ENCODE results near the gene RPS6KA4.

The RPS6KA4 gene

GRCh38 chr11:64369440-64370421 lies 10.8 kb downstream of the RPS6KA4 start:
- no peak for DNase-seq

GRCh38 chr11:64371201-64371600 lies 12.2 kb downstream of the RPS6KA4 start:
- DNase-seq, result no peak

GRCh38 chr11:64372021-64372420 lies 13.1 kb downstream of the RPS6KA4 start:
- DNase-seq, result no peak

DNA sequence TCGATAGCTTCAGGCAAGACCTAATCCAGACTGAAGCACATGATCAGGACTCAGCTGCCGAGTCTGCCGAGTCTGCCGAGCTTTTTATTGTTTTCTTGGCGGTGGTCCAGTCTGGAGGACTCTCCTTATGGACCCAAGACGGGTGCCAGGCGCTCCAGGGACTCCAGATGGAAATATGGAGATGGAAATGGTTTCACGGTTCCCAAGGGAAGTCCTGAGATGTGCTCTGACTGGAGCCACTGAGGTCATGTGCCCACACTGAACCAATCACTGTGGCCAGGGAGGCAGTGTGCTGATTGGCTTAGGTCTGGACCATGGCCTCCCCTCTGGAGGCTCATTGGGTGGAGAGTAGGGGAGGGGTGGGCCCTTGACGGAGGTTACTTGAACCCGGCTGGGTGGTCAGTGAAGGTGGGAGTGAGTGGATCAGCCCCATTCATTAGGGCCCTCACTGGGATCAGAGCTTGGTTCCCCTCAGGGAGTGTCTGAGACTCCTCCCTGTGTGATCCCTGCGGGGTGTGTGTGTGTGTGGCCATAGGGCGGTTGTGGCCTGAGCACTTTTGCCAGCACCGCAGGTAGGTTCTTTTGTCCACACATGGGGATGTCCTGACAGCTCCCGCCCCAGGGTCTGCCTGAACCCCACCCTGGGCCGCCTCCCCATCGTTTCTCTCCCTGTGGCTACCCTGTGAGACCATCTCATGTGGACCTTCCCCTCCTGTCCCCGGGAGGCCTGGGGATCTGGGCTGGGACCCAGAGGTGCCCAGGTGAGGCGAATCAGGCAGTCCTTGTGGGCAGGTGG lies 14.0 kb downstream of the RPS6KA4 start:
- peak; percentile 91 for DNase-seq

DNA sequence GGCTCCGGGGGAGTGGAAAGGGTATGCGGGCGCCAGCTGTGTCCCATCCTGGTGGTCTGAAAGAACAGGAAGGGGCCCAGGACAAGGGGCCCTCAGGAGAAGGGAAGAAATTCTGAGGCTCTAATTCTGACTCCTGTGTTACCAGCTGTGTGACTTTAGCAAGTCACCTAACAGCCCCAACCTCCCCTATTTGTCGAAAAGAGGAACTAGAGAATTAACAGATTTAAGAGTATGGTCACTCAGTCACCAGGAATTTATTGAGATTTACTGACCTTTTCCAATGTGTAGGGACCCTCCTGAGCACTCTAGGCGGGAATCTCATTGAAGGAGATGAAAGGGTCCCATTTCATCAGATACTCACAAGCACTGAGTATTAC lies 14.6 kb downstream of the RPS6KA4 start:
- DNase-seq, result no peak

DNA sequence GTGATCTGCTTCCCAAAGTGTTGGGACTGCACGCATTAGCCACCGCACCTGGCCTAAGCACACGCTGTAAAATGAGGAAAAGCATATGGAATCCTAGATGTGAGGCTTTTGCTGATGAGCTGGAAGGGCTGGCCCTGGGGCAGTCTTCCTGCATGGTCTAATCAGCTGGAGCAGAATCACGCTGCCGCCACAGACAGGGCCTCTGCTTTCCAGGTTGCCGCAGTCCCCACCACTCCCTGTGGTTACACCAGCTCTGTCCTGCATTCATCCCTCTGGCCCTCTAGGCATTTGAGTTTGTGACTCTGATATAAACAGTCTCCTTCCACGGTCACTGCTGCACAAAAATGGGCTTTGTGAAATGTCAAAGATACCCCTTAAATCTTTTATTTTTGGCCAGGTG lies 17.1 kb downstream of the RPS6KA4 start:
- DNase-seq, result no peak

DNA sequence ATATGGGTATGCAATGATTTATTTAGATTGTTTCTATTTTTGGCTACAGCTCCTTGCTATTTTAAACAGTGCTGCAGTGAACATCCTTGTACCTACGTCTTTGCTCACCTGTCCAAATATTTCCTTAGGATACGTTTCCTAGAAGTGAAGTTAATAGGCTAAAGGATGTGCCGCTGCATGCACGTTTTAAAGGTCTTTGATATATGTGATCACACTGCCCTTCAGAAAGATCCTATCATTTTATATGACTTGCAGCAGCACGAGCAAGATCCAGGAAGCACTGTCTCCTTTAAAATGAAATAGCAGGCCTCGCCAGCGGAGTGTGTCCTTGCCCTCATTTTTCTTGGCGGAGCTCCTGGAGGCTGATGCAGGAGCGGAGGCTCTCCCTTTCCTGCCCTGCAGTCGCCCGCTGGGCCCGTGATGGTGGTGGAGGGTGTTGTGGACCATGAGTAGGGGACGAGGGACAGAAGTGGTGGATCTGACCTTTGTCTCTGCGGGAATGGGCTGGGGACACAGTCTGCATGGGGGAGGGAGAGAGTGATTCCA lies 19.4 kb downstream of the RPS6KA4 start:
- DNase-seq, result no peak

- no peak for DNase-seq
These were observed 20.2 kb downstream of the RPS6KA4 start for GRCh38 chr11:64379160-64379559.

- no peak for DNase-seq
These were observed 21.1 kb downstream of the RPS6KA4 start for GRCh38 chr11:64379817-64380709.

DNA sequence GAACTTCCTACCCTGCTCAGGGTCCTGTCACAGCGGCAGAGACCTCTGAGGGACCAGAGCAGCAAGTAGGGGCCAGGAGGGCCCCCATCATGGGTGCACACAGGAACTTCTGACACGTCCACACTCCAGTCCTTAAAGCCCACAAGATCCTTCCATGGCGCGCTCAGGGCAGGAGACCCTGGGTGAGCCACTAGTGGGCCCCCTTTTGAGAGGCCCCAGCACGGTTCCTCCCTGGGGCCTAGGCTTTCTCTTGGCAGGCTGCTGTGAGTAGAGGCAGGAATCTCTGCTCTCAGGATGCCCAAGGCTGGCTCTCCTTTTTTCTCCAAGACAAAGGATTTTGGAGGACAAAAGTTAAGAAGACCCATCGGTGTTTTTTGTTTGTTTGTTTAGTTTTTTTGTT lies 22.4 kb downstream of the RPS6KA4 start:
- no peak for DNase-seq

GRCh38 chr11:64382047-64382446 lies 23.1 kb downstream of the RPS6KA4 start:
- DNase-seq, result no peak

DNA sequence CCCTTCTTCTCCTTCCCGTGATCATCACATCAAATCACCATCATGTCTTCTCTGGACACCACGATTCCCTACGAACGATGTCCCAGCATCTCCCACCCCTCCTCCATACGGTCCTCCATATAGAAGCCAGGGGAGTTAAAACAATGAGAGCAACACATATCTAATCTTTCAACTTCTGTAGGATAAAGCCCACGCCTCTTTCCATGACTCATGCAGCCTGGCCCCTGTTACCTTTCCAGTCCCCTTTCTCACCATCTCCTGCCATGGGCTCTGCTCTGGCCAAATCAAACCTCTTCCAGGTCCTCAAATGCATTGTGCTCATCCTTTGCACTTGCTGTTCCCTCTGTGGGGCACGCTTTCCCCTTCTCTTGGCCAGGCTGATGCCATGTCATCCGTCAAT lies 23.6 kb downstream of the RPS6KA4 start:
- DNase-seq, result no peak

DNA sequence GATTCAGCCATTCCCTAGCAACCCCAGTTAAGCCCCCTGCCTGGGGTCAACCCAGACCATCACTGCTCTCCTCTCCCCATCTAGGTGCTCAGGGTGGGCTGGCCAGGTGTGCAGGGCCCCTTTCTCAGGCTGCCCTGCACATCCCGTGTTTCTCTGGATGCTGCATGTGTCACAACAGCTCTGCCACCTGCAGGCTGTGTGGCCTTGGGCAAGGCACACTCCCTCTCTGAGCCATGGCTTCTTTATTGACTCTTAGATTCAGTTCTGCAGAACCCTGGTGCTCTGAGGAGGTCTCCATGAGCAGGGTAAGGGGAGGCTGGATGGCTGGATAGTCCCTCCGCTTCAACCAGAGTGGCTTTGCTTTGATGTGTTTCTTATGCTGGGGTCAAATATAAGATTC lies 24.6 kb downstream of the RPS6KA4 start:
- DNase-seq, result no peak

DNA sequence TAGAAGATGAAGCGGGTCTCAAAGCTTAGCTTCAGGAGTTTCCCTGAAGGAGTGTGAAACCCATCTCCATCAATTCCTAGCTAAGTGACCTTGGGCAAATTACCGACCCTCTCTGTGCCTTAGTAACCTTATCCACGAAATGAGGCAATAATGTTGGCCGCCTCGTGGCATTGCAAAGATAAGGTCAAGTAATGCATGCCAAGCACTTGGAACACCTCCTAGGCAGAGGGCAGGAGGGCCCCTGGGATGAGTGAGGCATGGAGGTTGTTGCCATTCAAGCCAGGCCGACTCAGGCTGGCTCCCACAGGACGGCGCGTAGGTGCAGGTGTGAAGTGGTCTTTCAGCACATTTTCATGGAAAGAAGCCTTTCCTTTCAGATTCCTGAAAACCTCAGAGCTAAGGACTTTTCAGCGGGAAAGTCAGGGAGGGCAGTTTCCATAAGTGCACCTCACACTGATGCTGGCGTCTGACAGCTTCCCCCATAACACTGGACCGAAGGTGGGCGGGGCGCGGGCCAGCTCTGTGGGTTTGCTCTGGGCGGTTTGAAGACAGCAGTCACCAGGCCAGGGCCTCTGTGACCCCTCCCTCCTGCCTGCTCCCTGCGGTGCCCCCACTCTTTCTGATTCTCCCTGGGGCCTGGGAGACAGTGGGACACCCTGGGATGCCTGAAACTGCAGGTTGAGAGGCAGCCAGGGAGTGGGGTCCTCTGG lies 25.2 kb downstream of the RPS6KA4 start:
- DNase-seq, result no peak

DNA sequence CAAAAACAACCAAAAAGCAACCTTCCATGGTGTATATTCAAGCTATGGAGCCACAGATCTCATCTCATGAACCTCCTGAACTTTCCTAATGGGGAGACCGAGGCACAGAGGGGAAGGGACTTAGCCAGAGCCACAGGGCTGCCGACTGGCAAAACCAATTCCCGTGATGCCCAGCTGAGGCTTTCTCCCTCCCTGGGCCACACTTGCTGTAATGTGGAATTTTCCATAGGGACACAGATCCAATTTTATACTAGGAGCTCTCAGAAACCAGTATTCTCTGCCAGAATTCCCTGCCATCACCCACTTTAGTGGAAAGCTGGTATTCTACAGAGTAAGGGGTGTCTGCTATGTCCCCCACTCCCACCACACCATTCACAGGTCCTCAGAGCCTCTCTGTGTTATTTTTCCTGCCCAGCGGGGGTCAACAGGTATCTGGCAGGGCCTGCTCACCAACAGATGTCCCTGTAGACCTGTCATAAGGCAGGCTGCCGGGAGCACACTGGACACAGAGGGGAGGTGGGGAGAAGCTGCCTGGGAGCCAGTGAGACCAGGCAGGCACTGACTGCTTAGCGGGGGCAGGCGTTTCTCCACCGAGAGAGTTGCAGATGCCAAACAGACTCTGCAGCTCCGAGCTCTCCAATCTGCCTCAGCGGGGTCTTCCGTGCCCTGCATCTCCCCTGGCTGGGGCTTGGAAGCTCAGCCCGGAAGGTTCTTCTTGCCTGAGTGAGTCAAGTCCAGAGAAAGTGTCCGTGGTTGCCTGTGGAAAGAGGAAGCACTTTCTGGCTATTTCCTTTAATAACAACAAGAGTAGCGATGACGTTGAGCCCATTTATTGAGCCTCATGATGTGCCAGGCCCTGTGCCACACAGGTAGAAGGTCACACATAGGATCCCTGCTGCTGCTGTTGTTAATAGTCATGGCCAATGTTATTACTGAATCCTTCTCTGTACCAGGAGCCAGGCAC lies 26.3 kb downstream of the RPS6KA4 start:
- DNase-seq, result no peak

DNA sequence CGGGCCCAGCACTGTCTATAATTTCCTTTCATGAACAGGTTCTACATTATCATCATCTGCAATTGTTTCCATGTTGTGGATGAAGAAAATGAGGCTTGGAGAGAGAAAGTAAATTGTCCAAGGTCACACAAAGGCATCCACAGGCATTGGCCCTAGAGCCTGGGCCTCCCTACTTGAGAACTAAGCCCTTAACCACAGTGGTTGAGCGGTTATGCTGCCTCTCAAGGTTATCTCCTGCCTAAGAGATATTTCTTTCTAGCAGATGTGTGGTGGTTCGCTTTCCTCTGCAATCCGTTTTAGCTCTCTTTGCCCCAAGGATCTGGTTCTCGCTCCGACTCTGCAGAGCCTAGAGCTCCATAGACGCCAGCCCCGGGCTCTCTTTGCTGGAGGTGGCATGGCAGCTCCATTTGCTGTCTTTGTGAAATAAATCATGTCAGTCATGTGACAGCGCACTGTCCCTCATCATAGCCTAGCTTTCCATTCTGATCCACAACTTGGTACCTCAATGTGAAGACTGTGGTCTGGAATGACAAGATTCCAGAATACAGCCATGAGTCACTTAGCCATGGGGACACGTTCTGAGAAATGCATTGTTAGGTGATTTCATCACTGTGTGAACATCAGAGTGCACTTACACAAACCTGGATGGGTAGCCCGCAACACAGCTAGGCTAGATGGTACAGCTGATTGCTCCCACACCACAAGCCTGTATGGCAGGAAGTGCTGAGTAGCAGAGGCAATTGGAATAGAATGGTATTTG lies 27.2 kb downstream of the RPS6KA4 start:
- peak; percentile 22 for DNase-seq

DNA sequence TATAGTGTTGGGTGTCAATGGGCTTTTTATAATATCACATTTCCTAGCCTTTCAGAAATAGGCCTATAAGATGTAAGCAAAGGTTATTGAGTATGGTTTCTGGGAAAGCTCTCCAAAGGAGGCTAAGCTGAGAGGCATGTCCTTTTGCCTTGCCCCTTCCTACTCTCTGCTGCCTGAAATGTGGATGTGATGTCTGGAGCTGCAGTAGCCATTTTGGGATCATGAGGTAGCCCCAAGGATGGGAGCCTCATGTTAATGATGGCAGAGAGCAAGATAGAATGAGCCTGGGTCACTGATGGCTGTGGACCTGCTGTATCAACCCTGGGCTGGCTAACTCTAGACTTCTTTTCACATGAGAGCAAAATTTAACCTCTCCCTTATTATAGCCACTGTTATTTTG lies 29.0 kb downstream of the RPS6KA4 start:
- no peak for DNase-seq

DNA sequence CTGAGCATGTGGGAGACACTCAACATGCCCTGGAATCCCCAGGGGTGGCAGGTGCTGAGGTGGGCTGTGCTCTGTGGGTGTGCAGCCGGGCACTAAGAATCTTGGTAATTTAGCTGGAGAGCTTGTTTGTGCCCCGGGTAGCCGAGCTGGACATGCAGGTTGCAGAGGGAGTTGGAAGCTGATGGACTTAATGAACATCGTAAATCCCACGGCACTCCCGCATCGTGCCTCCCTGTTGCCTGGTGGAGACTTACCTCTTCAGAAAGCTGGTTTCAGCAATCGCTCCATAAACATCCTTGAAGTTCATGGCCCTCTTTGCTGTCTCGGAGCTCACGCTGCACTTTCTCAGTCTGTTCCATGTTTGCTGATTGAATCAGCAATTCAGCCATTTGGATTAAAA lies 29.9 kb downstream of the RPS6KA4 start:
- no peak for DNase-seq

DNA sequence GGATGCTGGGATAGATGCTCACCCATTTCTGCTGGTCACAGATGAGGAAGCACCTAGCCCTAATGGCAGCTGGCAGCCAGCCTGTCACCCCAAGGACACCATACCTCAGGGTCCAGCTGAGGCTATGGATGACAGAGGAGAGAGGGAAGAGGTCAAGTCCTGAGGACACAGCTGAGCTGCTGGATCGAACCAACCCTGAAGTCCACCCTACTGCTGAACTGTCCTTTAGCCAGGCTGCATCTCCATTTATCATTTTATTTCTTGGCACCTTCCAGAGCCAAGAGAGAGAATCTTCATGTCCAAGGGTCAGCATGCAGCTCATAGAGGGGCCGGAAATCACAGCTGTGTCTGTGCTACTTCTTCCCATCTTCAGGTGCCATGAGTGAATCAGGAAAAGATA lies 30.9 kb downstream of the RPS6KA4 start:
- DNase-seq, result no peak

- no peak for DNase-seq
These were observed 31.6 kb downstream of the RPS6KA4 start for GRCh38 chr11:64390558-64390957.
